ENCODE results near the gene PDGFA.

The PDGFA gene

DNA sequence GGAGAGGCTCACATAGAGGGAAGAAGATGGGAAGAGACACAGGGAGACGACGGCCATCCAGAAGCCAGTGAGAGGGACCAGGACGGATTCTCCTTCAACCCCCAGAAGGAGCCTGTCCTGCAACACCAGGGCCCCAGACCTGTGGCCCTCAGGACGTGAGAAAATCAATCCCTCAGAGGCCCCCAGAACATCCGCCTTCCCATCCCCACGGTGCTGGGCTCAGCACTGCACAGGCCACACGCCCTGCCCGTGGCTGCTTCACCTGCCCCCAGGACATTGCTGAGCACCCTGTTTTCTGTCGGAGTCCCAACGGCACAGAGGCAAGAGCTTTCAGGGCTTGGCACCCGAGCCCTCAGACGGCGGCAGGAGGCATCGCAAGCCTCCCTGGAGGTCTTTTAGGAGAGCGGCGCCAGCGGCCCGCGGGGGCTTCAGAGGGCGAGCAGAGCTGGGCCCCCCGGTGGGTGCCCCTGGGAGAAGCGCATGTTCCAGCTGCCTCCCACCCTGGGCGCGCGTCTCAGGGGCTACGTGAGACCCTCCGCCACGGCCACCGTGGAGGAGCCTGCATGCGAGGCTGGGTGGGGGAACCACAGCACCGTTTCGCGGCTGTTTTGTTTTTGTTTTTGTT lies 42.8 kb downstream of the PDGFA start:
- TF ChIP-seq CTCF (IDR thresholded peaks at IDR 0.05; ENCODE audit: low read depth, low read length) = no peak
- H3K4me3 ChIP-seq (ENCODE audit: low read depth, low read length) = no peak overlapping the region
- in situ Hi-C loops (cut with HindIII; ENCODE audit: low sequenced_read_pairs) = no loop called here
- DNase-seq (ENCODE audit: low read depth, low spot score) = no peak

GRCh38 chr7:475951-476441 lies 43.6 kb downstream of the PDGFA start:
- H3K4me3 ChIP-seq (ENCODE audit: low read depth, low read length) = no peak overlapping the region
- in situ Hi-C loops (cut with HindIII; ENCODE audit: low sequenced_read_pairs) = no loop called here
- no peak for TF ChIP-seq CTCF (IDR thresholded peaks at IDR 0.05; ENCODE audit: low read depth, low read length)
- DNase-seq (ENCODE audit: low read depth, low spot score) = no peak

DNA sequence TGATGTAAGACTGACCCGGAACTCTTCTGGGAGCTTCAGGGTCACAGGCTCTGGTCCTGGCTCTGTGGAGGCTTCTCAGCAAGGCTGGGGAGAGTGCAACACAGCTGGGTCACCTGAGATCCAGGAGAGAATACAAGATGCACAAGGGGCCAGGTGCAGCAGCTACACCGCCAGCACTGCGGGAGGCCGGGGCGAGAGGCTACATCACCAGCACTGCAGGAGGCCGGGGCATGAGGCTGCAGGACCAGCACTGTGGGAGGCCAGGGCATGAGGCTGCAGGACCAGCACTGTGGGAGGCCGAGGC lies 44.3 kb downstream of the PDGFA start:
- no peak overlapping the region for H3K4me3 ChIP-seq (ENCODE audit: low read depth, low read length)
- no peak for DNase-seq (ENCODE audit: low read depth, low spot score)
- no peak for TF ChIP-seq CTCF (IDR thresholded peaks at IDR 0.05; ENCODE audit: low read depth, low read length)
- in situ Hi-C loops (cut with HindIII; ENCODE audit: low sequenced_read_pairs) = no loop called here

- DNase-seq (ENCODE audit: low read depth, low spot score) = no peak
- TF ChIP-seq CTCF (IDR thresholded peaks at IDR 0.05; ENCODE audit: low read depth, low read length) = no peak
- H3K4me3 ChIP-seq (ENCODE audit: low read depth, low read length) = no peak overlapping the region
- in situ Hi-C loops (cut with HindIII; ENCODE audit: low sequenced_read_pairs) = no loop called here
Observed at GRCh38 chr7:474605-475424, 44.8 kb downstream of the PDGFA start.

GRCh38 chr7:473870-474604 lies 45.6 kb downstream of the PDGFA start:
- DNase-seq (ENCODE audit: low read depth, low spot score) = no peak
- H3K4me3 ChIP-seq (ENCODE audit: low read depth, low read length) = no peak overlapping the region
- no peak for TF ChIP-seq CTCF (IDR thresholded peaks at IDR 0.05; ENCODE audit: low read depth, low read length)
- in situ Hi-C loops (cut with HindIII; ENCODE audit: low sequenced_read_pairs) = no loop called here

DNA sequence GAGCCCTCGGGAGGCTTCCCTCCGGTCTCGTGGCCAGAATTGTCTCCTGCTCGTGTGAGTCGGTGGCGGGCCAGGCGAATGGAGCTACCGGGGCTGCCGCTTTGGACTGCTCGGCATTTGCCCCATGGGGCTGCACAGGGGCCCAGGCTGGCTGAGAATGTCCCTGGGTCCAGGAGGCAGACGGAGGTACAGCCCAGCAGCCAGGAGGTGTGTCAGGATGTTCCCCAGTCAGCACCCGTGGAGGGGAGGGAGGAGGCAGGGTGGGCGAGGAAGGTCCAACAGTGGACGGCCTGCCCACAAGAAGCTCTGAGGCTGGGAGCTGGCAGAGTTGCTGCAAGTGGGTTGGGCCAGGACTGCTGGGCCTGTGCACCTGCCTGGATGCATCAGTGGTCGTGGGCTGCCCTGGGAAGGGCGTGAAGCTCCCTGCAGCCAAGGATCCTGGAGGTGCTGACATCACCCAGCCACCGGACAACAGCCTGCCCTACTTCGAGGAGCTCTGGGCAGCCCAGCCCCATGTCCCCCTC lies 46.4 kb downstream of the PDGFA start:
- no peak for DNase-seq (ENCODE audit: low read depth, low spot score)
- no peak for TF ChIP-seq CTCF (IDR thresholded peaks at IDR 0.05; ENCODE audit: low read depth, low read length)
- in situ Hi-C loops (cut with HindIII; ENCODE audit: low sequenced_read_pairs) = no loop called here
- H3K4me3 ChIP-seq (ENCODE audit: low read depth, low read length) = no peak overlapping the region

All from astrocyte of the spinal cord (primary cell).